GM21381 (cell line): ENCODE data around the gene MRPL38.

Experiments
- ATAC-seq: cut with Tn5 transposase; IDR thresholded peaks from one replicate; pipeline ENCODE4 v1.9.1; 2021; ENCODE audit warnings: mild to moderate bottlenecking, moderate library complexity; ENCODE audit not compliant: unreplicated experiment

Gene MRPL38

DNA sequence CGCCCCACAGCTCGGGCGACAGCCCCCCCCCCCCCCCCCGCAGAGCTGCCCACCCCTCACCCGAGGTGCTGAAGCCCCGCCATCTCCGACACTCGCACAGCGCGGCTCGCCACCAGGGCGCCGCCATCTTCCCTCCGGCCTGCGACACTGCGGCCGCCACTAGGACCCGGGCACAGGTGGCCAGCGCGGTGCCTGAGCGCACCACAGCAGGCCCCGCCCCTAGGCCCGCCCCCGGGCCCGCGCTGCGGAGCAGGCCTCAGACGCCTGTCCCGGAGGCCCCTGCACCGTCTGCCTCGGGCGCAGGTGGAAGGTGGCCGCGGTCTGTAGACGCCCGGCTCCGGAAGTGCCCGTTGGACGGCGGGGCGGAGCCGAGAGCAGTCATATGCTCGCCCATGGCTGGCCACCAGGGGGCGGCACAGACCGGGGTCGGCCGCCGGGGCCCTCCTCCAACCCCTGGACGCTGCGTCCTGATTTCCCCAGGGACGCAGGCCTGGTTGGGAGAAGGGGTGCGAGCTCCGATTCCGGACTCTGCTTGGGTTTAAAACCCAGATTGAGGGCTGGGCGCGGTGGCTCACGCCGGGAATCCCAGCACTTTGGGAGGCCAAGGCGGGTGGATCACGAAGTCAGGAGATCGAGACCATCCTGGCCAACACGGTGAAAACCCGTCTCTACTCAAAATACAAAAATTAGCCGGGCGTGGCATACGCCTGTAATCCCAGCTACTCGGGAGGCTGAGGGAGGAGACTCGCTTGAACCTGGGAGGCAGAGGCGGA, at the start of gene MRPL38:
Gene MRPL38 (minus strand): TSS at position 136 of the 773 bp plus-strand sequence. CDS start 9 bp downstream, at position 127.
- peak; percentile 98 for ATAC-seq

DNA sequence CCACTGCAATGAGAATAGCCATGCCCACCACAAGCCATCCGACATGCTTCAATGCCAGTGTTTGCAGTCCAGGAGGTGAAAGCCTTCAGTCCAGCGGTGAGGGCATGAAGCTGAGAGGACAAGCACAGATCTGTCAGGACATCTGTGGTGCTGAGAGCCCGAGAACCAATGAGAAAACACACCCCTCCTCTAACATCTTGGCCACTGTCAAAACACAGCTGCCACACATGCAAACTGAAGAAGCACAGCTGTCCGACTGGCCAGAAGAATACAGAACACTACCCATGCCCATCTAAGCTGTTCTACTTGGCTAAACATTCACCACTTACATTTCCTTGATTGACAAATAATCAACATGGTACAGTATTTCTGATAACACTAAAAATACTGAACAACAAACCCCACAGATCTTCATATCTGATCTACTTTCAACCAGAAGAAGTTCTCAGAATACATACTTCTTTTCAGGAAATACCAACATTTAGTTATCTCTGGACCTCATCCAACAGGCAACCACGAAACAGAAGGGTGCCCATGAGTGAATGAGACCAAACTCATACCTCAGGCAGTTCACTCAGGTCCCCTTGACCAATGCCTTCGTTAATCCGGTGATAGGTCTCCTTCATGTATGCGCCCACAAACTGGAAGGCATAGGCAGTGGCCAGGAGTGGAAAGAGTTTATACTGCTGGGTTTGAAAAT, 46.3 kb upstream of the MRPL38 start:
- ATAC-seq: no peak

DNA sequence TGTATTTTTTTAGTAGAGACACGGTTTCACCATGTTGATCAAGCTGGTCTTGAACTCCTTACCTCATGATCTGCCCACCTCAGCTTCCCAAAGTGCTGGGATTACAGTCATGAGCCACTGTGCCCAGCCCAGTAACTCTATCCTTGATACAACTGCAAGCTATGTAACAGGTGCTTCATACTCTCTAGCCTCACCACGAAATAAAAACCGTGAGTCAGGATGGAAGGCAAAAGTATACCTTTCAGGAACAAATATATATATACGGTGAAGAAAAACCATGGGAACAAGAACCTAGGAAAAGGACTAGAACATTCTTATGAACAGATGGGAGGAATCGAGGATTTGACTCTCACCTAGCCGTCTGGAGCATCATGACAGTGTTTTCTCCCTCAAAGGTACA, 45.7 kb upstream of the MRPL38 start:
- ATAC-seq: no peak

DNA sequence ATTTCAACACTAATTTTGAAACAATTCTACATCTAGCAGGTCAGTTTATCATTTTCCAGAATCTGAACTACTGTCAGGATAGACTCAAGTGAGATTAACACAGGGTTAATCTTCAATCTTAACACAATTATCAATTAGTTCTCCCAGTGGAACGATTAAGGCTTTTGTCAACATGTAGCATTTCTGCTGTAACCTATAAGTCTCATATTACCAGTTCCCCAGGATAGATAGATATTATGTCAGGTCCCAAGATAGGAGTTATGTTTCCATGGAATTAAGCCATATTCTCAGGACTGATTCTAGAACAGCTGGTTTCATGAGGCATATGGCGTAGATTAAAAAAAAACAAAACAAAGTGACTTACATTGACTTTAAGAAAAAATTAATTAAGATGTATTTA, 40.5 kb upstream of the MRPL38 start:
- ATAC-seq: no peak

DNA sequence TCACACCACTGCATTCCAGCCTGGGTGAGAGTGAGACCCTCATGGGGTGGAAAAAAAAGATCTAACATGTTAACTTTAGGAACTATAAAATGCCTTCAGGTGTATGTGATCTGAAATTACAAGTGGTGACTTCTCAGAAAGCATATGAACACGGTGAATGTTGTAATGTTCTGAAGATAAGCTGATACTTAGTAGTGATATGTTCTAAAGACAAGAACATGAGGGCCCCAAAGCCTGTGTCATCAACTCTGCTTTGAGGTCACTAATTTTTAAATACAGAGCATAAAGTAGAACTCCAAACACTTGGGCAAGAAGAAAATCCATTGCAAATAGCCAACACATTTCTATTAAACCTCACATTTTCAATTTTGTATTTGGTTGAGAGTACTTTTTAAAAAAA, 38.8 kb upstream of the MRPL38 start:
- ATAC-seq: no peak

DNA sequence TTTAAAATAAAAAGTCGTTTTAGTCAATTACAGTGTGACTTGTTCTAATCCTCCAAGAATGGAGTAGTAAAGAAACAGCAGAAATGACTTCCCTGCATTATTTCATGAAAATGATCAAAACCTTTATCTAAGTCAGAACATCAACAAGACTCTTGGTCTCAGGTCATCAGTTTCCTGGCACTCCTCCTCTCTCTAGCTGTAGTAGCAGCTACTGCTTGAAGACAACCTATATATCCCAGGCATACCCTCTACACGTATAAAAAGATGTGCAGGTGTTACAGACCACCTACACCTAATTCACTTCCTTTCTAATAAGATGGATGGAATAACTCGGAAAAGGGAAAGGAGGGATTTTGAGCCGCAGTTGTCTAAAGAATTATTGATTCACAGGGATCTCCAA, 37.8 kb upstream of the MRPL38 start:
- no peak for ATAC-seq

DNA sequence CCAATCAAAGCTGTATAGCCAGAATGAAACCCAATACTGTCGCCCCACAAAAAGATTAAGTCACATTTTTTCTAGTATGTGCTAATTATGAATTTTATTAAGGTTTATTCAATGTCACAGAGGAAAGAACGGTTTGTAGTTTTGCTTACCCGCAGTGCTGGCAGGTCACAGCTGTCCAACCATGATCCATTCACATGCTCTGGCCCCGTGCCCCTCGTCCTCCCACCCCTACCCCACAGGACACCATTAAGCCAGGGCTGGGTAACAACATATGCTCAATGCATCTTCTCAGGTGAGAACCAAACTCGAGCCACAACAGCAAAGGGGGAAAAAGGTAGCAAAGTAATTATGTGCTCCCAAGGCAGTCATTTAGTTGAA, 36.7 kb upstream of the MRPL38 start:
- ATAC-seq: no peak

DNA sequence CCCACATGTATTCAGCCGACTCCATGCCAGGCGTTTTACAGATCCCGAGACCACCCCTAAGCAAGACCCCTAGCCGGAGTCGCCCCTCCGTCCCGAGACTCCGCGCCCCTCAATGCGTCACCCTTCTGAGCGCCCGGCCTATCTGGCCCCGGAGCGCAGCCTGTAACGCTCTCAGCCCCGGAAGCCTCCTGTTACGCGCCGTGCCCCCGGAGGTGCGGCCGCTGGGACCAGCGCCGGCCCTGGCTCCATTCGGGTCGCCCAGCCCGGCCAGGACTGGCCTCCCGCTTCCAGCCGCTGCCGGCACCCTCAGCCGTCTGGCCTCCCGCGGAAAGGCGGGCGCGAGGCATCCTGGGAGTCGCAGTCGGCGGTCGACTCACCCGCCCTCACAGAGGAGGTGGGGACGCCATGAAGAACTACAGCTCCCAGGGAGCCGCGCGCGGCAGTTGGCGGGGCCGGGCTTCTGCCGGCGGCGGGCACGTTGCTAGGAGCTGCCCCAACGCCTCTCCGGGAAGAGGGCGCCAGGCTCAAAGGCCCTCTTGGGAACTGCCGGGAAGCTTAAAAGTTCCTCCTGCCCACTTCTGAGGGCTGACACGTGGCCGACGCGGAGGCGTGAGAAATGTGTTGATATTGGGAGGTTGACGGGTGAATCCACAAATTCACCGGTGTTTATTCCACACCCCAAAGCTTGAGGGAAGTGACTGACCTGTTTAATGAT, 36.2 kb upstream of the MRPL38 start, which contains the start of gene FBF1:
Gene FBF1 (minus strand): TSS at position 316 of the 715 bp plus-strand sequence. CDS start 2,893 bp downstream, outside the sequence.
- peak; percentile 96 for ATAC-seq

DNA sequence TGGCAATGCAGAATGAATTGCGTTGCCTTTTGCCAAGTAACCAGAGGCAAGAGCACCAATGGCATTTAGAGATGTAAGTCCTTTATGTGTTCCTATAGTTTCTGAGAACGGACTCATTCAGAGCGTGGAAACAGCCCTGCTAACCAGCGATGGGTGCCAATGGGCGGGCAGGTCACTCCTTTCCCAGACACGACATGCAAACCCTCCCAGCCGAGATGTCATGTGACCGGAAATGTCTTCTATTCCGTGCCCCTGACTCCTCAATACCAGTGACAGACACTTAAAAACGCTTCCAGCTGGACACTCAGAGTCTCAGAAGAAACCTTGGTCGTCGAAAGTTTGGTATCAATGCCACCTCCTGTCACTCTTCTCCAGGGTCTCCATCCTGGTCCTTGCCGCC, 33.0 kb upstream of the MRPL38 start:
- no peak for ATAC-seq

DNA sequence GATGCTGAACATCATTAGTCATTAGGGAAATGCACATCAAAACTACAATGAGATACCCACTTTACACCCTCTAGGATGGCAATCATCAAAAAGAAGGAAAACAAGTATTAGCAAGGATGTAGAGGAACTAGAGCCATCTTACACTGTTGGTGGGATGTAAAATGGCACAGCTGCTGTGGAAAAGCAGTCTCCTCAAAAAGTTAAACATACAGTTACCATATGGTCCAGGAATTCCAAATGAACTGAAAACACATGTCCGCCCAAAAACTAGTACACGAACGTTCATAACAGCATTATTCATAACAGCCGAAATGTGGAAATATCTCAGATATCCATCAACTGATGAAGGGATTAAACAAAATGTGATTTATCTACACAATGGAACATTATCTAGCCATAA, 29.1 kb upstream of the MRPL38 start:
- ATAC-seq: no peak

DNA sequence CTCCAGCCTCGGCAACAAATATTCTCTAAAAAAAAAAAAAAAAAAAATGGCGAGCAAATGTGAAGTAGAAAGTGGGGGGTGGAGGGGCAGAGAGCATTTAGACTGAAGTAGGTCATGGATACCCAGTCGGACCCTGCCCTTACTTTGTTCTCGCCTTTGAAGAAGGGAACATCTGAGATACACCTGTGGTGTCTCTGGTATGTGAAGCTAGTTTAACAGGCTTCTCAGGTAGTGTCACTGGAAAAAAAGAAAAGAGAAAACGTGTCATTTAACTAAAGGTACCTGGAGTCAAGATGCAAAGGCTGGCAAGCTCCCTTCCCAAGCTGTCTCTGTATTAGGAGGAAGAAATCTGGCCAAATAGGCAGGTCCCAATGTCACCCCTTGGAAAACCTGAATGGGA, 28.2 kb upstream of the MRPL38 start:
- no peak for ATAC-seq

DNA sequence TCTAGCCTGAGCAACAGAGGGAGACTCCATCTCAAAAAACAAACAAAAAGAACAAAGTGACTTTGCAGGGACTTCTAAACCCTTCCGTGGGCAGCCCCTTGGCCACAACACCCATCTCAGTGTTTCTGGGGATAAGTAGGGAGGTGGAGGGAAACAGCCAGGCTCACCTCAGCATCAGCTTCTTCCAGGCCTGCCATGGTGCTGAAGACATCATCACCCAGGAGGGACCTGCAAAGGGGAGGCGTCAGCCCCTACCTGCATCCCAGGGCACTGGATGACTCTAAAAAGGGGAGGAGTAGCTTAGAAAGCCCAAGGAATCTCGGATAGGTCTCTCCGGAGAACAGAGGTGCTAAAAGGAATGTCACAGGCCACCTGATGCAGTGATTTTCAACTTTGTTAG, 26.4 kb upstream of the MRPL38 start:
- ATAC-seq: no peak

DNA sequence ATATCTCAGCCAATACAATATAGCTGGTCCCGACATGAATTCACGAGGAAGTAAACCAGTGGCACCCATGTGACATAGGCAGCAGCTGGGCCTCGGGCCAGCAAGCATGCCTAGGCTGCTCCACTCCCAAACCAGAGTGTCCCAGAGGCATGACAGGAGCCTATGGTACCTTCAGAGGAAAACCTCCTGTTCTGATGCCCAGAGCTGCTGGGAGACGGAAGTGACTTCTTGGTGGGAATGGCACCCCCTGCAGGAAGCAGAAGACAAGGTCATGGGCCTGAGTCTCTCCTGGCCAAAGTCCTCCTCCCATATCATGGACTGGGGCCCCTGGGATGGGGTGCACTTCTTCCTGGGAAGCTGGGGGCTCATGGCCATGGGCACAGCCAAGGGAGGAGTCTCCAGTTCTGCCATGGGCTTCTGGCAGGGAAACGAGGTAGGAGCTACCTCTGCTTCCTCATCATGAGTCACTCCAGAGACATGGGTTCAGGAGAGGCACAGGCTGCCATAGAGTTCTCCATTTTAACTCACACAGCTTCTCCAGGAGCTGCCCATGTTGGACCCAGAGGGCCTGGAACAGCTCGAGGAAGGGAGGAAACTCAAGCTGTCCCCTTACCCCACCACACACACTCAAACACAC, 22.7 kb upstream of the MRPL38 start:
- no peak for ATAC-seq

DNA sequence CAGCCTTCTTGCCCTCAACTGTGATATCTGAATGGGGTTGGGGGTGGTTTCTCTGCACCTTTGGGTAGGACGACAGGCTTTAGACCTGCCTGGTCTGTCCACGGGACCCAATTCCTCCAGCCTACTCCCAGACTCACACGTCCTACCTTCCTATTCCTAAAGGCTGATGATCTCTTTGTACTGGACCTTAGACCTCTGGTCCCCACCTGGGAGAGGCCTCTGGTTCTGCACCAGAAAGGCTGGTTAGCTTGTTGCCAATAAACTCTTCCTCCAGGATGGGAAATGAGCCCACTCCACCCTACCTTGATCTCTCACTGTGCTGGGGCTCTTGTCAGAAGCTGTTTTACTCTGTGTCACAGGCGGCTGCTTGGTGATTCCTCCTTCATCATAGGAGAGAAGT, 21.8 kb upstream of the MRPL38 start:
- no peak for ATAC-seq

DNA sequence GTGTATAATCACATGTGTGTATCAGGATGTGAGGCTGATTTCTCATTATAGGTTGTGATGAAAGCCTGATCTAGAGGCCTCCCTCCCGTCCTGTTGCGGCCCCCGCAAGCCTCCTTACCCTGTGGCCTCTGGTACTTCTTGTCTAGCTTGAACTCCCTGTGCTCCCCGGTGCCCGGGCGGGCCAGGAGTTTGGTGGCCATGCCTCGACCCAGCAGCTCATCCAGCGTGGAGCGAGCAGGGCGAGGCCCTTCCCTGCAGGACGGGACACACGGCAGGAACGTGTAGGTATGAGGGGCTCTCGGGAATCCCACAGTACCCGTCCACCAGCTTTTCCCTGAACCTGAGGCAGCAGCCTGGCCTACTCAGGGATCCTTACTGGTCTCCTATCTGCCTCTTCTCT, 21.2 kb upstream of the MRPL38 start:
- no peak for ATAC-seq

DNA sequence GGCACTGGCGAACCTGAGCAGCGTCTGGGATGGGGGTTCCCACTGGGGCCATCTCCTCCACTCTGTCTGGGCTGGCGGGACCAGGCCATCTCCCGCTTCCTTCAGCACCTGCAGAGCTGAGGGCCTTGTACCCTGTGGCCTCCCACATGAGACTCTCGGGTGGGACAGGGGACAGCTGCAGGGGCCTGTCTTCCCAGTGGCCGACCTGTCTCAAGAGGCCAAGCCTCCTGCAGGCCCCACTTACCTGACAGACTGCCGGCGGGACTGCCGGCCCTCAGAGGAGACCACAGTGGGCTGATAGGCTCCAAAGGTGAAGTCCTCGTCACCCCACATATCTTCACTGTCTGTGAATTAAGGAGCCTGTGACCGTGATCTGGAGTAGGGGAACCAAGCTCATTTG, 20.4 kb upstream of the MRPL38 start:
- no peak for ATAC-seq

DNA sequence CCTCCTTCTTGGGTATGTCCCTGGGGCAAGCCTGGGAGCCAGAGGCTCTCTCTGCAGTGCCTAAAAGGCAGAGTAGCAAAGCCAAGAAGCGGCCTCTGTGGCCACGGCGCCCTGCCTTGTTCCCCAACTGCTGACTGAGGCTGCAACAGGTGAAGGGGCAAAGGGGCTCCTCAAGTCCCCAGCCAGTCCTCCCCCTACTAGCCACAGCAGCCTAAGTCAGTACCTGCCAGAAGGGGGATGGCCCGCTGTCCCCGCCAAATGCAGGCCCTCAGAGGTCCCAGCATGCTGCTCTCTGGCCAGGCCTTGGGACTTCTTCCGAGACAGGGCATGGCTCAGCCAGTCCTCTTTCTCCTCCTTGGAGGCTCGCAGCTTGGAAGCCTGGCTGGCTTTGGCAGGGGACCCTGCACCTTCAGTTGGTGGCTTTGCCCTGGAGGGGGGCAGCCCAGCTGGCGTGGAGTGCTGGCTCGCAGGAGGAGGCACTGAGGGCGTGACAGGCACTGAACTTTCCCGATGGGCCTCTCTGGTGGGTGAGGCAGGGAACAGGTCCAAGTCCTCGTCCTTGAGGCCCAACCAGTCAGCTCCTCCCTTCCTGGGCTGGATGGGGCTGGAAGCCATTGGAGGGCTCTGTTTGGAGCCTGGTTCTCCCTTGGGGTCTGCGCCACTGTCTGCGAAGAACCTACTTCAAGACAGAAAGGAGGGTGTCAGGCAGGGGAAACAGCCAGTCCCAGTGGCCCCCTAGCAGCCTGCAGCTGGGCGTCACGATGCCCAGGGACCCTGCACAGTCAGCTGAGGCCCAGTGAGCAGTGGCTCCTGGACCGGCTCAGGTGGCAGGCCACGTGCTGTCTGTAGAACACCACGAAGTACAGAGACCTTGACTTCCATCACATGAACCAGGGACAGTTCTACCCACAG, 18.5 kb upstream of the MRPL38 start:
- ATAC-seq: no peak

DNA sequence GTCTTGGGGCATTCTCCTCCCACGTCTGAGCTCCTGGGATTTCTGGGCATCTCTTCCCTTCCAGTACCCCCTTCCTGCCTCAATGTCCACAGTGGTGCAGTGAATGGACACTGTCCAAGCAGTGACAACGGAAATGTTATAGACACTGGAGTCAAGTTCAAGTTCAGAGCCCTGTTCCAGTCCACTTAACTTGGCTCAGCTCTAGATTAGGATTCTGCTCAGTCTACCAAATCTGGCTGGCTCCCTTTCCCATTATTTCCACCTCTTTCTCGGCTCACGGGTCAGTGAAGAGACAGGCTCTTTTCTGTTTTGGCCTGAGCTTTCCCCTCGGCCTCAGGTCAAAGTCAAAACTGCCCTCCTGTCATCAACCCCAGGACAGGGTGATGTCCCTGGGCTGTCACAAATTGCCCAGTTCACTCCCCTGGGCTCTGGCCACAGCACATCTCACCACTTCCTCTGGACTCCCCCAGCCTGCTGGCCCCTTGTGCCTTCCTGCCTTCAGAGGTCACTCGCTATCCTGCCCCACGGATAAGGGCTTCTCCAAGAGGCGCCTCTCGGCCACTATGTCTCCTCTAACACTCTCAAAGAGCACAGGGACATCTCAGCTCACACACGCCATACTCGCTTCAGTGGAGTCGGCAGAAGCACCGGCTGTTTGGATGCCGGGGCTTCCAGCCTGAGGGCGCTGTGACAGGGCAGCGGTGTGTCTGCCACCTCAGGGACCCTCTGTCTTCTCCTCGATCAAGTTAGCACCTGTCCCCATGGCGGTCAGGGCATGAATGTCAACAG, 17.7 kb upstream of the MRPL38 start:
- ATAC-seq: no peak

DNA sequence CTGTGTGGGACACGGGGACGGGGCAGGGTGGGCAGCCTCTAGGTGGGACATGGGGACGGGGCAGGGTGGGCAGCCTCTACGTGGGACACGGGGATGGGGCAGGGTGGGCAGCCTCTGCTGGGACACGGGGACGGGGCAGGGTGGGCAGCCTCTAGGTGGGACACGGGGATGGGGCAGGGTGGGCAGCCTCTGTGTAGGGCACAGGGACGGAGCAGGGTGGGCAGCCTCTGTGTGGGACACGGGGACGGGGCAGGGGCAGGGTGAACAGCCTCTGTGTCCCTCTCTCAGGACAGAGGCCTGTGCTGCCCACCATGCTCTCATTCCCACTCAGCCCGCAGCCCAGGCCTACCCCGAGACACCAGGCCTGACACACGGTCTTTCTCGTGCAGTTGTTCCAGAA, 16.9 kb upstream of the MRPL38 start:
- ATAC-seq: no peak
